Calu3 (cell line): Measurements from ENCODE around the gene ARID1B. TPM values are rescaled to one million over a fixed set of nuclear protein-coding genes. Genes with fewer than 3 reads are reported as not detected.

ENCODE experiments used
- BruUV-seq: library from RNA; stranded (reverse); fragments of 400-500 nt; replicated peaks from 2 replicates; lab custom pipeline; 2021; lab: Mats Ljungman, UMichigan
- CTCF ChIA-PET: fragments of 300-600 bp; sonication (Branson Sonifier 250); formaldehyde crosslinking; loops from one replicate; lab custom pipeline; 2022; ENCODE audit warnings: antibody characterized with exemption; lab: Charles Lee
- DNase-seq: peaks from one replicate; pipeline ENCODE4 v3.0.0; 2022
- H3K27ac Mint-ChIP-seq: one replicate; pipeline ENCODE4 v1.8.0; 2022; ENCODE audit warnings: mixed read lengths; ENCODE audit not compliant: unreplicated experiment
- H3K27me3 Mint-ChIP-seq: one replicate; pipeline ENCODE4 v1.8.0; 2022; ENCODE audit warnings: mixed read lengths; ENCODE audit not compliant: unreplicated experiment
- H3K36me3 Mint-ChIP-seq: one replicate; pipeline ENCODE4 v1.8.0; 2022; ENCODE audit warnings: mild to moderate bottlenecking, moderate library complexity, mixed read lengths; ENCODE audit not compliant: insufficient read depth, unreplicated experiment
- H3K4me1 Mint-ChIP-seq: one replicate; pipeline ENCODE4 v1.8.0; 2022; ENCODE audit warnings: mild to moderate bottlenecking, low read depth, mixed read lengths; ENCODE audit not compliant: unreplicated experiment
- H3K4me3 Mint-ChIP-seq: one replicate; pipeline ENCODE4 v1.8.0; 2022; ENCODE audit warnings: mild to moderate bottlenecking, low read depth, moderate library complexity, mixed read lengths; ENCODE audit not compliant: unreplicated experiment
- H3K9me3 Mint-ChIP-seq: one replicate; pipeline ENCODE4 v1.8.0; 2022; ENCODE audit warnings: low read depth, mixed read lengths; ENCODE audit not compliant: unreplicated experiment
- intact Hi-C: fragments of 100-400 bp; cut with micrococcal nuclease; formaldehyde crosslinking; loops from one replicate; pipeline ENCODE4 v1.10.0; 2022; ENCODE audit not compliant: unreplicated experiment
- total RNA-seq: library from RNA; stranded (reverse); gene quantifications from 2 replicates; pipeline ENCODE4 v1.2.3, GENCODE V29; 2022
- TF ChIP-seq, protein P1 (sequence below): fragments of 200-600 bp; IDR thresholded peaks from one replicate; pipeline ENCODE4 v1.8.0; 2022; ENCODE audit warnings: antibody characterized with exemption; ENCODE audit not compliant: unreplicated experiment

Gene ARID1B
- total RNA-seq, 1 experiment from 2014 or later = 53.5 TPM

DNA sequence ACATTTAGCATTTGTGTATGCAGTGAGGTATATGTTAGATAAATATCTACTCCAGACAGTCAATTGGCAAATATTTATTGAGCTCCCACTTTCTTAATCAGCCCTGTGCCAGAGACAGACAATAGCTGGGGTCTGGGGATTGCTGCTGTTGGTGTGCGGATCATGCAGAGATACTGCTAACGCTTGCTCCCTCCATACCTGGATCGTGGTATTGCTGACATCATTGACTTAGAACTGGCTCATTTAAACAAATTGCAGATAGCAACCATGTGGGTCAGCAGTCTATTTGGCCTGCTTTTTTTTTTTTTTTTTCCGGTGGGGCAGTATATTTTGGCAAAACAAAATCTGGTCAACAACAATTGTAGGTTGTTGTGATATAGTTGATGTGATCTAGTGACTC, 9.5 kb downstream of the ARID1B start:
- Mint-ChIP-seq H3K4me3 (no peak overlapping the region), H3K36me3 (peaks cover 13% of the 10 kb centered on the region), H3K4me1 (peaks cover 23% of the 10 kb centered on the region), H3K27ac (no peak overlapping the region), H3K27me3 (no peaks in the 10 kb centered on the region), H3K9me3 (no peaks in the 10 kb centered on the region)
- CTCF ChIA-PET = interaction anchor here (0.6 kb wide), 1 partner anchor 9 kb away, joined by 4 read pairs; no protein-coding TSS in a partner anchor
- no peak for DNase-seq
- TF ChIP-seq, protein P1, sequence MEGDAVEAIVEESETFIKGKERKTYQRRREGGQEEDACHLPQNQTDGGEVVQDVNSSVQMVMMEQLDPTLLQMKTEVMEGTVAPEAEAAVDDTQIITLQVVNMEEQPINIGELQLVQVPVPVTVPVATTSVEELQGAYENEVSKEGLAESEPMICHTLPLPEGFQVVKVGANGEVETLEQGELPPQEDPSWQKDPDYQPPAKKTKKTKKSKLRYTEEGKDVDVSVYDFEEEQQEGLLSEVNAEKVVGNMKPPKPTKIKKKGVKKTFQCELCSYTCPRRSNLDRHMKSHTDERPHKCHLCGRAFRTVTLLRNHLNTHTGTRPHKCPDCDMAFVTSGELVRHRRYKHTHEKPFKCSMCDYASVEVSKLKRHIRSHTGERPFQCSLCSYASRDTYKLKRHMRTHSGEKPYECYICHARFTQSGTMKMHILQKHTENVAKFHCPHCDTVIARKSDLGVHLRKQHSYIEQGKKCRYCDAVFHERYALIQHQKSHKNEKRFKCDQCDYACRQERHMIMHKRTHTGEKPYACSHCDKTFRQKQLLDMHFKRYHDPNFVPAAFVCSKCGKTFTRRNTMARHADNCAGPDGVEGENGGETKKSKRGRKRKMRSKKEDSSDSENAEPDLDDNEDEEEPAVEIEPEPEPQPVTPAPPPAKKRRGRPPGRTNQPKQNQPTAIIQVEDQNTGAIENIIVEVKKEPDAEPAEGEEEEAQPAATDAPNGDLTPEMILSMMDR = no peak
- no TSS peak for BruUV-seq
- intact Hi-C loops = loop anchor here (10.0 kb wide), 1 partner anchor 222 kb away; no protein-coding TSS in a partner anchor

DNA sequence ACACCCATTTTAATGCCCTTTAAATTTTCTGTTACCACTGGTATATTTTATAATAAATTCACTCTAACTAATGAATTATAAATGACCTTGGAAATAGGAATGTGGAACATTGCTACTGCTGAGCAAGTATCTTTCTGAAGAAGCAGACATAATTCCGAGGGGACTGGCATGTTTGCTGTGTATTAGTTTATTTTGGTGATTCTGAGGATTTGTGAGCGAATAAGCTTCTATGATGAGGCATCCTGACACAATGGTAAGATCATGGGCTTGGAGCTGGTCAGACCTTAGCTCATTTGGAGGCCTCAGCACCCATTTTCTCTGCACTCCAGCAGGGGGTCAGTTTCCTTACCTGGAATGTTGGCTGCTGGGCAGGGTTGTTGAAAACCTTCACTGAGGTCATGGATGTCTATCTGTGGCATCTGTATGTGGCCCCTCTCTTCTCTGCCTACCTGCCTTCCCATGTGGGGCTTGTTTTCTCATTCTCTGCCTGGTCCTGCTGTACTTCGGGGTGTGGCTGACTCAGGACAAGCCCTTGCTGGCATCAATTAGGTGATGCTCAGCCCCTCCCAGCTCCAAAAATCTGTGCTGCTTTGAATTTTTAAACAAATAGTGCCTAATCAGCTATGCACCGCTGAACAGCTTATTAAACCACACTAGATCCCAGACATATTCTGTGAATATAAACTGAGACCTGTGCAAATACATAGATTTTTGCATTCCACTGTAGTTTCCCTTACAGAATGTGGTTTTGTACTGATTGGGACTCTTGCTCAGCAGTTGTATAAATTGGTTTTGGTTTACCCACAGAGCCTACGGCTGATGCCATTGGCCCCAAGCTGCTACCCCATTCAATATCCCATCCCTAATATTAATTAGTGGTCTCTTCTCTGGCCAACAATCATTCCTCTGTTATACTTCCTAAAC, 10.7 kb downstream of the ARID1B start:
- no peaks in the 10 kb centered on the region for H3K9me3 Mint-ChIP-seq
- H3K4me3 Mint-ChIP-seq = no peak overlapping the region
- no peaks in the 10 kb centered on the region for H3K27me3 Mint-ChIP-seq
- intact Hi-C loops = loop anchor here (10.0 kb wide), 1 partner anchor 223 kb away; no protein-coding TSS in a partner anchor
- CTCF ChIA-PET = interaction anchor here (1.0 kb wide), 1 partner anchor 31 kb away, joined by 5 read pairs; no protein-coding TSS in a partner anchor
- H3K4me1 Mint-ChIP-seq = peaks cover 28% of the 10 kb centered on the region
- DNase-seq = no peak
- H3K36me3 Mint-ChIP-seq = peaks cover 7% of the 10 kb centered on the region
- TF ChIP-seq, protein P1 = no peak
- H3K27ac Mint-ChIP-seq = no peak overlapping the region
- no TSS peak for BruUV-seq

DNA sequence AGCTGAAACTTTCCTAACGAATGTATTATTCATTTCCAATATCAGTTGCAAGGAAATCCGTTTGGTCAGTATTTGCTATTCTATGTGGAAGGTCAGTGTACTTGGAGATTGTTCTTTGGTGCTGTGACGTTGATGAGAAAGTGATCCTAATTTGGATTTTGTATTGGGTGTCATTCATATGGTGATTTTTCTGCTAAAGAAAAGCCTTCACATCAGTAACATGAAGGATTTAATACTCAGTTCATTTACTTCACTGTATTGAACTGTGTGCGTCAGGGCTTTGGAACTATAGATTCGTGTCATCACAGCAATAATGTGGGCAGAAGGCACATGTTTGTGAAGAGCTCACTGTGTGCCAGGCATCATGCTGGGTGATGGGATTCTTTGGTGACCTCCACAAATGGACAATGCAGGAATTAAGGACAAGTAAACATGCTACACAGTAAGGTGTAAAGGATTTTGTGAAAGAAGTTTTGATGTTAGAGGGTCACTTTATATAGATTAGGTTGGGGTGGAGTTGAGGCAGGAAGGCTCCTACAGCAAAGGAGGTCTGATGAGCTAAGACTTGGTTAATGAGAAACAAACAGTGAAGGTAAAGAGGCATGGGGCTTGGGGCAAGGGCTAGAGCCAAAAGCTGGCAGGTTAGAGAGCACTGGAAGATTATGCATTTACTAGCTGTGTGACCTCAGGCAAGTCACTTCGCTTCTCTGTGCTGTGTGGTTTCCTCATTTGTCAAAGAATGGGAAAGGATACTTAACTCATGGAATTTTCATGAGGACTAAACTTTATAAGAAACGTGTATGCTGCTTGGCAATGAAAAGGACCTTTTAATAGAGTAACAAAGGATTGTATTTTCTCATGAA, 12.1 kb downstream of the ARID1B start:
- Mint-ChIP-seq H3K36me3 (peaks cover 7% of the 10 kb centered on the region), H3K27ac (no peak overlapping the region), H3K4me3 (no peak overlapping the region), H3K4me1 (peaks cover 22% of the 10 kb centered on the region), H3K27me3 (no peaks in the 10 kb centered on the region), H3K9me3 (no peaks in the 10 kb centered on the region)
- DNase-seq = no peak
- CTCF ChIA-PET = no interaction called here
- intact Hi-C loops = loop anchor here (10.0 kb wide), 1 partner anchor 225 kb away; no protein-coding TSS in a partner anchor
- BruUV-seq = no TSS peak
- TF ChIP-seq, protein P1 = no peak

DNA sequence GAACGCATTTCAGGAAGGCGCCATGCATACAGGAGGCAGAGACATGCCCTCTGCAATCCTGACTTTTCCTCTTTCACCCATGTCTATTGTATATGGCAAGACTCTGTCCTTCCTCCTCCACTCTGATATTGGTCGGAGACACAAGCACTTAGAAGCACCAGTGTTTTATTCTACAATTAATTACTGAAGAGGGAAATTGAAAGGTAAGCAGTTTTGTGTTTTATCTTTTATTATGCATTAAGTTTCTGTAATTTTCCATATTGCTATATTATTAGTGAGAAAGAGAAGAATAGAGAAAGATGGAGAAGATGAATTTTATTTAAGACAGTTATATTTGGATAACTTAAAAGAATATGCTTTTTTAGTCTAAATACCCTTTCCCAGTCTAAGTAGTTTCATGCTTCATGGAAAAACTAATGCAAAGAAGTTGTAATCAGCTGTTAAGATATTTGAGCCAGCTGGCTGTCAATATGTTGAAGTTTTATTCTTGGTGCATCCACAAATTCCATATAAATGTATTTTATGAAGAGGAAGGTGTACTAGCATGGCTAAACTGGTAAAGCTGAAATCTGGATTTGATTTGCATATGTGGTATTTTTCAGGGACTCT, 13.6 kb downstream of the ARID1B start:
- no TSS peak for BruUV-seq
- no peak overlapping the region for H3K4me3 Mint-ChIP-seq
- intact Hi-C loops = no loop called here
- H3K4me1 Mint-ChIP-seq = peaks cover 34% of the 10 kb centered on the region
- peaks cover 5% of the 10 kb centered on the region for H3K36me3 Mint-ChIP-seq
- TF ChIP-seq, protein P1 = no peak
- no peaks in the 10 kb centered on the region for H3K9me3 Mint-ChIP-seq
- H3K27ac Mint-ChIP-seq = no peak overlapping the region
- CTCF ChIA-PET = no interaction called here
- DNase-seq = no peak
- no peaks in the 10 kb centered on the region for H3K27me3 Mint-ChIP-seq
